GM21737 (cell line): ENCODE measurements around the gene KCNMA1.

Experiments
- ATAC-seq: cut with Tn5 transposase; IDR thresholded peaks from one replicate; pipeline ENCODE4 v1.9.1; 2021; ENCODE audit warnings: mild to moderate bottlenecking, moderate library complexity; ENCODE audit not compliant: unreplicated experiment

The KCNMA1 gene

DNA sequence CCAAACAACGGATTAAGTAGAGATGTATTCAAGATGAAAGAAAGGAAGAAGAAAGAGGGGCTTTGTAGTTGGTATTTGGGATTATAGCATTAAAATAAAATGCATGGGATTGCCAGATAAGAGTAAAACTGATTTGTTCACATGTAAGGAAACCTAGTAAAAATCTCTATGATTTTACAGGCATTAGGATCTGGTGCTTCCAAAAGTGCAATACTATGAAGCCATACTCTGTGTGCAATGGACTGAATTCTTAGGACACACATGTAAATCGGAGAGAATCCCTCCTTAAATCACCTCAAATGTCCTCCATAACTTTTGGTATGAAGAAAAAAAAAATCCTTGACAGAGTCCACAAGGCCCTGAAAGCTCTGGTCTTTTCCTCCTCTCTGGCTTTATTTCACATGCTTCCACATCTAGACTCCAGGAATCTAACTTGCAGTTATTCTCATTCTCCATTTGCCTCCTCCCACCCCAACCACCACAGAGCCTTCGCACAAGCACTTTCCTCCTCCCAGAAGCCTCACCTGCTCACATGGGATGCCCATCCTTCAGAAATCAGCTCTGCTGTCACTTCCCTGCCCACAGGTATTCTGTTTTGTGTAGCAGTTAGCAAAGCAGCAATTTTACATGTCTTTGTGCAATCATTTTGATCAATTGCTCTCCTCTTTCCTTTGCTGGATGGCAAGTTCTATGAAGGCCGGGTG lies 378.3 kb downstream of the KCNMA1 start:
- no peak for ATAC-seq

GRCh38 chr10:77256346-77256745 lies 381.3 kb downstream of the KCNMA1 start:
- no peak for ATAC-seq

GRCh38 chr10:77253556-77254064 lies 384.0 kb downstream of the KCNMA1 start:
- no peak for ATAC-seq

- no peak for ATAC-seq
These were observed 384.5 kb downstream of the KCNMA1 start for GRCh38 chr10:77253147-77253545.

- ATAC-seq, result no peak
These were observed 385.0 kb downstream of the KCNMA1 start for GRCh38 chr10:77252380-77253146.

GRCh38 chr10:77251297-77252013 lies 386.2 kb downstream of the KCNMA1 start:
- ATAC-seq, result no peak

GRCh38 chr10:77249901-77250459 lies 387.6 kb downstream of the KCNMA1 start:
- no peak for ATAC-seq

- ATAC-seq, result no peak
These were observed 389.4 kb downstream of the KCNMA1 start for GRCh38 chr10:77248104-77248790.

DNA sequence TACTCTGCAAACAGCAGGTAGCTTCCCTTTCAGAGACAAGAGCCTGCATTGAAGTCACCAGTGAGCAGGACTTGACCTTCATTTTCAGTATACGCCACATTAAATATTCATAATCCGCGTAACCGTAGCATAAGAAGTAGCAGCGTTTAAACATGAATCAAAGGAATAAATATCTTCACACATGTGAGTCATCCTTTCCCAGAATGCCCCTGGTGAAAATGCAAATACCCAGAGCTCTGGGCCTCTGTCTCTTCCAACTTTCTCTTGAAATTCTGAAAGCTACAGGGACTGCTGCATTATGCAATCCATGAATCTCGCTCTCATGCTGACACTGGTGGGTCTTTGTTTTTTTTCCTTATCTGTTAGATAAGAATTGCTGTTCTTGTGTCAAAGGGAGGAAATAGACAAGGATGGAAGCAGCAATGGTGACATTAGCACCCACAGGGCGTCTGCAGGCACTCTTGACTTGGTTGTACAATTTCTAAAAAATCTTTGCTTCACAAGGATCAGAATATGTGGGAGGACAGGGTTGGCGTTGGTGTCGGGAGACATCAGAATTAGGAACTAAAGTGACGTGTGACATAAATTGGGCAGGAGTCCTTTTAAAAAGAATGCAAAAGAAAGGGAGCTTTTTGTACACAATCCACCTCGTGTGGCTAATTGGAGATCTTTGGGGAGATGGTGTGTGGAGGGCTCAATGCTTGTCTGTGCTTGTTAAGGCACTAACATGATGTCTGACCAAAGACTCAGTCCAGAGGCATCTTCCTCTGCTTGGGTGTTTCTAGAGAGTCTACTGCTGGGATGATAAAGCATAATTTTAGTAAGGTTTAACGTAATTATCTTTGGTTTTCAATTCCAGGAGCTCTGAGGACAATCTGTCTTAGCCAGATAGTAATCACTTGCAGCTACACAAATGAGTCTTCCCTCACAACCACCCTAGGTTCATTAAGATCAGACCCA lies 390.3 kb downstream of the KCNMA1 start:
- ATAC-seq, result no peak

- ATAC-seq, result no peak
These were observed 391.7 kb downstream of the KCNMA1 start for GRCh38 chr10:77245953-77246352.

- no peak for ATAC-seq
These were observed 392.9 kb downstream of the KCNMA1 start for GRCh38 chr10:77244746-77245145.

DNA sequence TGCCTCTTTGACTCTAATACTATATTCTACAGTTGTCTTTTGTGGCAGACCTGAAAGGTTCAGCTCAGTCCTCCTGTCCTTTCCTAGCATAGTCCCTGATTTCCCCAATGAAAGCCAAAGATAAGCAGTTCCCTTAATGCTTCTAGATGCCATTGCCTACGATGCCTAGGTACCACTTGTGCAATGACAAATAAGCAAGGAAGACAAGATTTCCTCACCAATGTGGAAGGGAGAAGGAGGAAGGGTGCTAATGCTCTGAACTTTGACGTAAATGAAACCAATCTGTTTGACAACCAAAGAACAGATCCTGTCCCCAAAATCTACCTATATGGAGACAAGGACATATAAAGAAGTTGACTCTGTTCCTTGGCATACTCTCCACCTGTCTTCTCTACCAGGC lies 393.3 kb downstream of the KCNMA1 start:
- ATAC-seq, result no peak

DNA sequence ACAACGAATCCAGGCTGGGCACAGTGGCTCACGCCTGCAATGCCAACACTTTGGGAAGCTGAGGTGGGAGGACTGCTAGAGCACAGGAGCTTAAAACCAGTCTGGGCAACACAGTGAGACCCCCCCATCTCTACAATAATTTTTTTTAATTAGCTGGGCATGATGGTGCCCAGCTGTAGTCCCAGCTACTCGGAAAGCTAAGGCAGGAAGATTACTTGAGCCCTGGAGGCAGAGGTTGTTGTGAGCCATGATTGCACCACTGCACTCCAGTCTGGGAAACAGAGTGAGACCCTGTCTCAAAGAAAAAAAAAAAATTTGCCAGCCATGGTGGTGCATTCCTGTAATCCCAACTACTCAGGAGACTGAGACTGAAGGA lies 396.3 kb downstream of the KCNMA1 start:
- no peak for ATAC-seq

GRCh38 chr10:77240706-77241349 lies 396.8 kb downstream of the KCNMA1 start:
- no peak for ATAC-seq

DNA sequence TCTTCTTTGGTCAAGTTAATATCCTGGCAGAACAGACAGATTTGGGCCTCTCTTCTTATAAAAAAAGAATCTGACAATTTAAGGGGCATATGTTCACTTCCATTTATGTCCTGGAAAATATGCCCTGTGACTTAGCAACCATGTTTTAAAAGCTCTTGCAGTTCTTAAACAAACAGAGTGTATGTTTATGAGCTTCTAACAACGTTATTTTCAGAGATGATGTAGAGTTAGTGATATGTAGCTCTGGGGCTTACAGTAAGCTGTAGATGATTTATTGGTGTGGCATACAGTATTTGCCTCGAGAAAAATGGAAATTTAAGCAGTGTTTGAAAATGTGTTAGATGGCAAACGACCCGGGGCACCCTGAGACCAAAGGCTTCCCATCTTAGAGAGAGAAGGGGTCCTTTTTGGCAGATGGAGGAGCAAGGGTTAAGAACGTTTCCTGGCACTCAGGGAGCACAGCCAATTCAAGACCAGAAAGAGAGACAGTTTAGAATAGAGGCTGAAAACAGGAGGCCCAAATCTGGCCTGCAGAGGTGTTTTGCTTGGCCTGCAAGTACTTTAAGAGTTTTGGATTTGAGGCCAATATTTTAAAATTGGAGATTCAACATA lies 397.5 kb downstream of the KCNMA1 start:
- no peak for ATAC-seq

DNA sequence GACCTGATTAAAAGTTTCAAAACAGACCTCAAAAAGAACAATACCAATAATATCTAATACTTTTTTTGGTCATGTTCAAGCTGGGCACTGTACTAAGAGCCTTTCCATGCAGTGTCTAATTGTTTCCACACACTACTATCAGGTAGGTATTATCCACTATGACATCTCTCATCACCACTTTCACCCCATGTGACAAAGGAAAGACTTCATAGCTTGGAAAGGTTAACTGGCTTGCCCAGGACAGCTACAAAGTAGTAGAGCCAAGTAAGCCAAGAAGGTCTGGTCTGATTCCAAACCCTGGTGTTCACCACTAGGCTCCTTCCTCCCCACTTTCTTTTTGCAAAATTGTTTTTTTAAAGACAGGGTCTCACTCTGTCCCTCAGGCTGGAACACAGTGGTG lies 400.5 kb downstream of the KCNMA1 start:
- no peak for ATAC-seq

DNA sequence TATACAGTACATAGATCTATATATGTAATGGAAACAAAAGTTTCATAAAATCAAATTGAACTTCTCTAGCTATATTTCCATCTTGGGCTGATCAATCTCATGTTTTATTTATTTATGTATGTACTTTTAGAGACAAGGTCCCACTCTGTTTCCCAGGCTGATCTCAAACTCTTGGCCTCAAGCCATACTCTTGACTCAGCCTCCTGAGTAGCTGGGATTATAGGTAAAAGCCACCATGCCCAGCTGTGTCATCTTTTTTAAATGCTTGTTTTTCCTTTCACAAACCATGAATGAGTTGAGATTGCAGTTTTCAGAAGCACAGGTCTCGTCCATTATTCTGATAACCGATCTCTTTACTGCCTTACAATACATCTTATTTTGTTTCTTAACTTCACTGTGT lies 400.9 kb downstream of the KCNMA1 start:
- no peak for ATAC-seq

- no peak for ATAC-seq
These were observed 401.6 kb downstream of the KCNMA1 start for GRCh38 chr10:77236029-77236428.

DNA sequence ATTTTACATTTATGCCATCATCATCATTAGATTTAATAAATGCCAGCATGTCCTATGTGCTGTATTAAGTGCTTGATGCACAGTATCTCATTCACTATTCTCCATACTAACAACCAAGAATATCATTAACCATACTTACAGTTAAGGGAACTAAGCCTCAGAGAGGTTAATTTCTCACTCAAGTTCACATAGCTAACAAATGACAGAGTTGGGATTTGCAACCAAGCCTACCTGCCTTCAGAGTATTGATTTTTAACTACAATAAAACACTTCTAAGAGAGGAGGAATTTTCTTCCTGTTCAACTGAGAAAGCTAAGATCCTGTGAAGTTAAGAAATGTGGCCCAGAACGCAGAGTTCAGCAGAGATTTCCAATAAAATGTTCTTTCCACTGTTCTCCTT lies 403.0 kb downstream of the KCNMA1 start:
- ATAC-seq, result no peak
